Measurements from ENCODE around the gene DAND5. TPM values are rescaled to one million over a fixed set of nuclear protein-coding genes. Genes with fewer than 3 reads are reported as not detected.
"Not testable (repeated sequence)": the region's sequence is repeated elsewhere in the genome, so short reads cannot be mapped to it uniquely, and the experiment has no call there.

DAND5 gene
- polyA plus RNA-seq, 1 experiment: not detected

DNA sequence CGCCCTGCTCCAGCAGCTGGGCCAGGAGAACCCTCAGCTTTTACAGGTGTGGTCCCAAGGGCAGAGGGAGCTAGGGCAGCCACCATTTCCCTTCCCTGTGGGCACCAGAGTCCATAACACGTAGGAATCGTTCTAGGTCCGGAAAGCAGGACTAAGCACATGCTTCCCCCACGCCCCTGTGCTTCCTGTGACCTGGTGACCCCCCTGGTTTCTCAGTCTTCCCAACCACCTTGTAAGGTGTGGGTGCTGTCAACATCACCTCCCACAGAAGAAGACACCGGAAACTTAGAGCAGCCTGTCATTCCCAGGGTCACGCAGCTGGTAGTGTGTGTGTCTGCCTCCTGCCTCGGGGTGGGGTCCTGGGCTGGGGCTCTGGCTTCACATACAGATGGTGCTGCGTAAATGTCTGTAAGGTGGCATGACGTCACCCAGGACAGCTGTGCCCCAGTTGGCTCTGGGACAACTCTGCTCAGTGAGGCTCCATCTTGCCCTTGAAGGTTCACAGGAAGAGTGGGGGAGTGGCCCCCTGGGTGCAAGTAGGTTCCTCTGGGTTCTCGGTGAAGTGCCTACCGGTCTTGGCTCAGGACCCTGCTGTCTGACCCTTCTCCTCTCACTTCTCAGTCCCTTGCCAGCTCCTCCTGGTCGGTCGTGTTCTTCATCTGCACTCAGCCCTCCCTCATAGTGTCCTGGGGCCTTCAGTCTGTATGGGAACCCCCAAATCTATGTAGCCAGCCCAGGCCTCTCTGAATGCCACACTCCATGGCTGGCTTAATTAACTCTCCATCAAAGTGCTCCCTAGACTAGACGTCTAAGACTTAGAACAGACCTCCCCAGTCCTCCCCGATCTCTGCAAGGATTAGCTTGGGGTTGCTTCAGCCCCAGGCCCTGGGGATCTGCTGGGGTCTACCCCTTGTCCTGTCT, 19.8 kb upstream of the DAND5 start:
- DNase-seq (ENCODE audit: low read depth): no peak
- no peak overlapping the region for H3K4me3 ChIP-seq (ENCODE audit: low read depth, low read length)
- H3K36me3 ChIP-seq (ENCODE audit: control insufficient read depth, insufficient read depth, low read length): peaks cover 52% of the 10 kb centered on the region
- ChIA-PET CTCF (interaction anchor here (5.8 kb wide), 1 partner anchor 16 kb away, joined by 28 read pairs; no protein-coding TSS in a partner anchor), POLR2A (no interaction called here)
- TF ChIP-seq, protein P1, sequence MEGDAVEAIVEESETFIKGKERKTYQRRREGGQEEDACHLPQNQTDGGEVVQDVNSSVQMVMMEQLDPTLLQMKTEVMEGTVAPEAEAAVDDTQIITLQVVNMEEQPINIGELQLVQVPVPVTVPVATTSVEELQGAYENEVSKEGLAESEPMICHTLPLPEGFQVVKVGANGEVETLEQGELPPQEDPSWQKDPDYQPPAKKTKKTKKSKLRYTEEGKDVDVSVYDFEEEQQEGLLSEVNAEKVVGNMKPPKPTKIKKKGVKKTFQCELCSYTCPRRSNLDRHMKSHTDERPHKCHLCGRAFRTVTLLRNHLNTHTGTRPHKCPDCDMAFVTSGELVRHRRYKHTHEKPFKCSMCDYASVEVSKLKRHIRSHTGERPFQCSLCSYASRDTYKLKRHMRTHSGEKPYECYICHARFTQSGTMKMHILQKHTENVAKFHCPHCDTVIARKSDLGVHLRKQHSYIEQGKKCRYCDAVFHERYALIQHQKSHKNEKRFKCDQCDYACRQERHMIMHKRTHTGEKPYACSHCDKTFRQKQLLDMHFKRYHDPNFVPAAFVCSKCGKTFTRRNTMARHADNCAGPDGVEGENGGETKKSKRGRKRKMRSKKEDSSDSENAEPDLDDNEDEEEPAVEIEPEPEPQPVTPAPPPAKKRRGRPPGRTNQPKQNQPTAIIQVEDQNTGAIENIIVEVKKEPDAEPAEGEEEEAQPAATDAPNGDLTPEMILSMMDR (IDR thresholded peaks at IDR 0.05; ENCODE audit: insufficient read depth, low read depth, low read length): no peak
- H3K27me3 ChIP-seq (ENCODE audit: control insufficient read depth, insufficient read depth, low read length): no peaks in the 10 kb centered on the region

DNA sequence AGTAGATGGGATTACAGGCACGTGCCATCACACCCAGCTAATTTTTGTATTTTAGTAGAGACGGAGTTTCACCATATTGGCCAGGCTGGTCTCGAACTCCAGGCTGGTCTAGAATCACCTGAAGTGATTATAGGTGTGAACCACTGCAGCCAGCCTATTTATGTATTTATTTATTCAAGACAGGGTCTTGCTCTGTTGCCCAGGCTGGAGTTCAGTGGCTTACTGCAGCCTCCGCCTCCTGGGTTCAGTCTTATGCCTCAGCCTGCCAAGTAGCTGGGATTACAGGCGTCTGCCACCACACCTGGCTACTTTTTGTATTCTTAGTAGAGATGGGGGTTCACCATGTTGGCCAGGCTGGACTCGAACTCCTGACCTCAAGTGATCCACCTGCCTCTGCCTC, 17.3 kb upstream of the DAND5 start:
- H3K27me3 ChIP-seq (ENCODE audit: control insufficient read depth, insufficient read depth, low read length); H3K4me3 ChIP-seq (ENCODE audit: low read depth, low read length); DNase-seq (ENCODE audit: low read depth); POLR2A ChIA-PET: not testable (repeated sequence)
- peaks cover 53% of the 10 kb centered on the region for H3K36me3 ChIP-seq (ENCODE audit: control insufficient read depth, insufficient read depth, low read length)
- CTCF ChIA-PET: interaction anchor here (5.6 kb wide), 1 partner anchor 13 kb away, joined by 76 read pairs; no protein-coding TSS in a partner anchor

DNA sequence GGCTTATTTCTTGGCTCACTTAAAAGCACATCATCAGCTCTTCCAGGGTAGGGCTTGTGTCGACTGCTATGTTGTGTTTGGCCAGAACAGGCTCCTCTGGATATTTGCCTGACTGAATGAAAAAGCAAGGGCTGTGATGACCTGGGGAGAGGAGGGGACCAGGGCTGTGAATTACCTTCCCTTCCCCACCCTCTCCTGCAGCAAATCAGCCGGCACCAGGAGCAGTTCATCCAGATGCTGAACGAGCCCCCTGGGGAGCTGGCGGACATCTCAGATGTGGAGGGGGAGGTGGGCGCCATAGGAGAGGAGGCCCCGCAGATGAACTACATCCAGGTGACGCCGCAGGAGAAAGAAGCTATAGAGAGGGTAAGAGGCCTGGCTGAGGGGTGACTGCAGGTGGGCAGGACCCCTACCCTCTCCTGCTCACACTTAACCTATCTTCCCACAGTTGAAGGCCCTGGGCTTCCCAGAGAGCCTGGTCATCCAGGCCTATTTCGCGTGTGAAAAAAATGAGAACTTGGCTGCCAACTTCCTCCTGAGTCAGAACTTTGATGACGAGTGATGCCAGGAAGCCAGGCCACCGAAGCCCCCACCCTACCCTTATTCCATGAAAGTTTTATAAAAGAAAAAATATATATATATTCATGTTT, 16.8 kb upstream of the DAND5 start:
- DNase-seq (ENCODE audit: low read depth): no peak
- Histone ChIP-seq H3K4me3 (ENCODE audit: low read depth, low read length) (no peak overlapping the region), H3K36me3 (ENCODE audit: control insufficient read depth, insufficient read depth, low read length) (peaks cover 52% of the 10 kb centered on the region), H3K27me3 (ENCODE audit: control insufficient read depth, insufficient read depth, low read length) (no peaks in the 10 kb centered on the region)
- CTCF ChIA-PET: interaction anchor here (5.6 kb wide), 1 partner anchor 12 kb away, joined by 76 read pairs; no protein-coding TSS in a partner anchor
- POLR2A ChIA-PET: no interaction called here
- TF ChIP-seq, protein P1 (IDR thresholded peaks at IDR 0.05; ENCODE audit: insufficient read depth, low read depth, low read length): no peak

DNA sequence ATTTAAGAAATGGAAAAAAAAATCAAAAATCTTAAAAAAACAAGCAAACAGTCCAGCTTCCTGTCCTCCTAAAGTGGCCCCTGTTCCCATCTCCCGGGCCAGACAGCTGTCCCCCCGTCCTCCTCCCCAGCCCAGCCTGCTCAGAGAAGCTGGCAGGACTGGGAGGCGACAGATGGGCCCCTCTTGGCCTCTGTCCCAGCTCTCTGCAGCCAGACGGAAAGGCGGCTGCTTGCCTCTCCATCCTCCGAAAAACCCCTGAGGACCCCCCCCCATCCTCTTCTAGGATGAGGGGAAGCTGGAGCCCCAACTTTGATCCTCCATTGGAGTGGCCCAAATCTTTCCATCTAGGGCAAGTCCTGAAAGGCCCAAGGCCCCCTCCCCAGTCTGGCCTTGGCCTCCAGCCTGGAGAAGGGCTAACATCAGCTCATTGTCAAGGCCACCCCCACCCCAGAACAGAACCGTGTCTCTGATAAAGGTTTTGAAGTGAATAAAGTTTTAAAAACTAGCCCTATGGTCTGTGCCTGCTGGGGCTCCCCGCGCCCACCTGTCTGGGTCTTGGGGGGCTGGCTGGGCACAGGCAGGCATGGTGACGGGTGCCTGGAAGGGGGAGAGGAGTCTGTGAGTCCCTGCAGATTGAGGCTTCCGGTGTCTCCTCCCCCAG, 16.1 kb upstream of the DAND5 start:
- POLR2A ChIA-PET: no interaction called here
- Histone ChIP-seq H3K4me3 (ENCODE audit: low read depth, low read length) (no peak overlapping the region), H3K36me3 (ENCODE audit: control insufficient read depth, insufficient read depth, low read length) (peaks cover 46% of the 10 kb centered on the region), H3K27me3 (ENCODE audit: control insufficient read depth, insufficient read depth, low read length) (no peaks in the 10 kb centered on the region)
- DNase-seq (ENCODE audit: low read depth): no peak
- TF ChIP-seq, protein P1 (IDR thresholded peaks at IDR 0.05; ENCODE audit: insufficient read depth, low read depth, low read length): no peak
- CTCF ChIA-PET: interaction anchor here (5.6 kb wide), 1 partner anchor 12 kb away, joined by 76 read pairs; no protein-coding TSS in a partner anchor

DNA sequence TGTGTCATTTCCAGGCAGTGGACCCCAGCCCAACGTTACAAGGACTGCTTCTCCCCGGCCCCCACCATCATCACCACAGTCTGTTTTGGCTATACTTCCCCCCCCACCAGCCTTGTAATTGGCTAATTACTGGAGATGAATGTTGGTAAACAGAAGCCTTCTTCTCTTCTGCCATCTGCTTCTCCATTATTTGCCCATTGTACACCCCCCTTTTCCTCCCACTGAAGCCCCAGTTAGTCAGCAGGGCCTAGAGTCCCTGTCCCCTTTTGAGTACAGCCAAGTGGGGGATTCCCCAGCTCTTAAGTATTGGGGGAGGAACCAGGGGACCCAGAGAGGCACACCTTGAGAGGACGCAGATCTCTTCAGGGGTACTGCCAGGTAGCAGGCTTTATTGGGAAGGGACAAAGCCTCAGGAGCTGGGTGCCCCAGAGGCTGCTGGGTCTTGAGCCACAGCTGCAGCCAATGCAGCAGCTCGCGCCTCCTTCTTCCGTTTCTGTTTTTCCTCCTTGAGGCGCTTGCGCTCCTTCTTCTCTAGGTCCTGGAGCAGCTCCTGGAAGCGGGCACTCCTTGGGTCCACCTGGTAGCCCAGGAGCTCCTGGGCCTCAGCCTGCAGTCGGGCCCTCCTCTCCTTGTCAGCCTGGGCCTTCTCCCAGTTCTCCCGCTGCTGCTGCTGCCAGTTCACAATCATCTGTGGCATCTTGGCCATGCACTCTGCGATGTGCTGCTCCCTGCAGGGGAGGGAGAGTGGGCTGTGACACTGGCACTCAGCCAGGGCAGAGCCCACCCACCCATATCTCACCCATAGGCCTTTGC, 15.4 kb upstream of the DAND5 start:
- no peak for DNase-seq (ENCODE audit: low read depth)
- Histone ChIP-seq H3K36me3 (ENCODE audit: control insufficient read depth, insufficient read depth, low read length) (peaks cover 39% of the 10 kb centered on the region), H3K27me3 (ENCODE audit: control insufficient read depth, insufficient read depth, low read length) (no peaks in the 10 kb centered on the region), H3K4me3 (ENCODE audit: low read depth, low read length) (no peak overlapping the region)
- CTCF ChIA-PET: interaction anchor here (0.7 to 5.6 kb wide), 3 partner anchors 11 to 930 kb away, joined by 3 to 76 read pairs (median 4); no protein-coding TSS in a partner anchor
- POLR2A ChIA-PET: interaction anchor here (0.6 kb wide), 1 partner anchor 8 kb away, joined by 9 read pairs; no protein-coding TSS in a partner anchor
- TF ChIP-seq, protein P1 (IDR thresholded peaks at IDR 0.05; ENCODE audit: insufficient read depth, low read depth, low read length): no peak

All from BJ (cell line).